ENCODE results near the gene LRGUK.
"Not testable (repeated sequence)": the region's sequence is repeated elsewhere in the genome, so short reads cannot be mapped to it uniquely, and the experiment has no call there.

Gene LRGUK

GRCh38 chr7:134280508-134280907, 153.4 kb downstream of the LRGUK start:
- H3K27me3 ChIP-seq (ENCODE audit: control insufficient read depth, insufficient read depth, low read length) = no peaks in the 10 kb centered on the region
- no peak overlapping the region for H3K27ac ChIP-seq (ENCODE audit: low read depth, low read length)
- H3K9ac ChIP-seq (ENCODE audit: low read length) = no peak overlapping the region
- no peak overlapping the region for H3K4me3 ChIP-seq (ENCODE audit: low read length)
- H3K36me3 ChIP-seq (ENCODE audit: control insufficient read depth, insufficient read depth, low read length) = no peaks in the 10 kb centered on the region
- H3K4me1 ChIP-seq (ENCODE audit: control insufficient read depth, insufficient read depth, low read length) = no peaks in the 10 kb centered on the region

- H3K4me3 ChIP-seq (ENCODE audit: low read length) = no peak overlapping the region
- no peak overlapping the region for H3K27ac ChIP-seq (ENCODE audit: low read depth, low read length)
- no peaks in the 10 kb centered on the region for H3K4me1 ChIP-seq (ENCODE audit: control insufficient read depth, insufficient read depth, low read length)
- no peak overlapping the region for H3K9ac ChIP-seq (ENCODE audit: low read length)
- H3K36me3 ChIP-seq (ENCODE audit: control insufficient read depth, insufficient read depth, low read length) = no peaks in the 10 kb centered on the region
- H3K27me3 ChIP-seq (ENCODE audit: control insufficient read depth, insufficient read depth, low read length) = no peaks in the 10 kb centered on the region
Observed at GRCh38 chr7:134284011-134284410, 156.9 kb downstream of the LRGUK start.

GRCh38 chr7:134284952-134285351, 157.8 kb downstream of the LRGUK start:
- Histone ChIP-seq H3K4me3 (ENCODE audit: low read length) (no peak overlapping the region), H3K9ac (ENCODE audit: low read length) (no peak overlapping the region), H3K4me1 (ENCODE audit: control insufficient read depth, insufficient read depth, low read length) (no peaks in the 10 kb centered on the region), H3K27ac (ENCODE audit: low read depth, low read length) (no peak overlapping the region), H3K27me3 (ENCODE audit: control insufficient read depth, insufficient read depth, low read length) (no peaks in the 10 kb centered on the region), H3K36me3 (ENCODE audit: control insufficient read depth, insufficient read depth, low read length) (no peaks in the 10 kb centered on the region)

- Histone ChIP-seq H3K4me3 (ENCODE audit: low read length) (no peak overlapping the region), H3K27ac (ENCODE audit: low read depth, low read length) (no peak overlapping the region), H3K9ac (ENCODE audit: low read length) (no peak overlapping the region), H3K27me3 (ENCODE audit: control insufficient read depth, insufficient read depth, low read length) (no peaks in the 10 kb centered on the region), H3K36me3 (ENCODE audit: control insufficient read depth, insufficient read depth, low read length) (no peaks in the 10 kb centered on the region), H3K4me1 (ENCODE audit: control insufficient read depth, insufficient read depth, low read length) (peaks cover 3% of the 10 kb centered on the region)
Observed at GRCh38 chr7:134287916-134288659, 160.9 kb downstream of the LRGUK start.

GRCh38 chr7:134289423-134289822, 162.3 kb downstream of the LRGUK start:
- Histone ChIP-seq H3K27ac (ENCODE audit: low read depth, low read length) (no peak overlapping the region), H3K4me1 (ENCODE audit: control insufficient read depth, insufficient read depth, low read length) (peaks cover 3% of the 10 kb centered on the region), H3K9ac (ENCODE audit: low read length) (no peak overlapping the region), H3K36me3 (ENCODE audit: control insufficient read depth, insufficient read depth, low read length) (peaks cover 3% of the 10 kb centered on the region), H3K4me3 (ENCODE audit: low read length) (no peak overlapping the region), H3K27me3 (ENCODE audit: control insufficient read depth, insufficient read depth, low read length) (no peaks in the 10 kb centered on the region)

- H3K27me3 ChIP-seq (ENCODE audit: control insufficient read depth, insufficient read depth, low read length) = no peaks in the 10 kb centered on the region
- H3K4me1 ChIP-seq (ENCODE audit: control insufficient read depth, insufficient read depth, low read length) = peaks cover 3% of the 10 kb centered on the region
- H3K27ac ChIP-seq (ENCODE audit: low read depth, low read length) = no peak overlapping the region
- H3K9ac ChIP-seq (ENCODE audit: low read length) = no peak overlapping the region
- H3K4me3 ChIP-seq (ENCODE audit: low read length) = no peak overlapping the region
- H3K36me3 ChIP-seq (ENCODE audit: control insufficient read depth, insufficient read depth, low read length) = peaks cover 3% of the 10 kb centered on the region
Observed at GRCh38 chr7:134289841-134290240, 162.7 kb downstream of the LRGUK start.

- peaks cover 3% of the 10 kb centered on the region for H3K4me1 ChIP-seq (ENCODE audit: control insufficient read depth, insufficient read depth, low read length)
- peaks cover 3% of the 10 kb centered on the region for H3K36me3 ChIP-seq (ENCODE audit: control insufficient read depth, insufficient read depth, low read length)
- H3K27me3 ChIP-seq (ENCODE audit: control insufficient read depth, insufficient read depth, low read length) = no peaks in the 10 kb centered on the region
Observed at GRCh38 chr7:134290286-134290685, 163.1 kb downstream of the LRGUK start.

GRCh38 chr7:134293002-134293740, 166.0 kb downstream of the LRGUK start:
- no peak overlapping the region for H3K4me3 ChIP-seq (ENCODE audit: low read length)
- H3K27ac ChIP-seq (ENCODE audit: low read depth, low read length) = no peak overlapping the region
- no peak overlapping the region for H3K9ac ChIP-seq (ENCODE audit: low read length)
- peaks cover 4% of the 10 kb centered on the region for H3K4me1 ChIP-seq (ENCODE audit: control insufficient read depth, insufficient read depth, low read length)
- peaks cover 7% of the 10 kb centered on the region for H3K36me3 ChIP-seq (ENCODE audit: control insufficient read depth, insufficient read depth, low read length)
- no peaks in the 10 kb centered on the region for H3K27me3 ChIP-seq (ENCODE audit: control insufficient read depth, insufficient read depth, low read length)

More at GRCh38 chr7:134290286-134290685, 163.1 kb downstream of the LRGUK start:
- Histone ChIP-seq H3K27ac (ENCODE audit: low read depth, low read length) (no peak overlapping the region), H3K9ac (ENCODE audit: low read length) (no peak overlapping the region), H3K4me3 (ENCODE audit: low read length) (no peak overlapping the region)

- H3K27me3 ChIP-seq (ENCODE audit: control insufficient read depth, insufficient read depth, low read length); H3K9ac ChIP-seq (ENCODE audit: low read length); H3K36me3 ChIP-seq (ENCODE audit: control insufficient read depth, insufficient read depth, low read length); H3K4me3 ChIP-seq (ENCODE audit: low read length); H3K27ac ChIP-seq (ENCODE audit: low read depth, low read length): not testable (repeated sequence)
- peaks cover 17% of the 10 kb centered on the region for H3K4me1 ChIP-seq (ENCODE audit: control insufficient read depth, insufficient read depth, low read length)
Observed at GRCh38 chr7:134295982-134296381, 168.8 kb downstream of the LRGUK start.

GRCh38 chr7:134297489-134297888, 170.3 kb downstream of the LRGUK start:
- H3K36me3 ChIP-seq (ENCODE audit: control insufficient read depth, insufficient read depth, low read length) = peaks cover 7% of the 10 kb centered on the region
- H3K4me3 ChIP-seq (ENCODE audit: low read length) = no peak overlapping the region
- no peak overlapping the region for H3K9ac ChIP-seq (ENCODE audit: low read length)
- peak overlapping the region; percentile 17 for H3K27ac ChIP-seq (ENCODE audit: low read depth, low read length)
- H3K27me3 ChIP-seq (ENCODE audit: control insufficient read depth, insufficient read depth, low read length) = no peaks in the 10 kb centered on the region
- peaks cover 17% of the 10 kb centered on the region for H3K4me1 ChIP-seq (ENCODE audit: control insufficient read depth, insufficient read depth, low read length)

- H3K4me1 ChIP-seq (ENCODE audit: control insufficient read depth, insufficient read depth, low read length) = peaks cover 17% of the 10 kb centered on the region
- H3K27ac ChIP-seq (ENCODE audit: low read depth, low read length) = peak overlapping the region; percentile 75
- H3K36me3 ChIP-seq (ENCODE audit: control insufficient read depth, insufficient read depth, low read length) = peaks cover 8% of the 10 kb centered on the region
- H3K9ac ChIP-seq (ENCODE audit: low read length) = no peak overlapping the region
- no peak overlapping the region for H3K4me3 ChIP-seq (ENCODE audit: low read length)
- H3K27me3 ChIP-seq (ENCODE audit: control insufficient read depth, insufficient read depth, low read length) = no peaks in the 10 kb centered on the region
Observed at GRCh38 chr7:134298902-134299683, 172.0 kb downstream of the LRGUK start.

- Histone ChIP-seq H3K9ac (ENCODE audit: low read length) (no peak overlapping the region), H3K27ac (ENCODE audit: low read depth, low read length) (peak overlapping the region; percentile 6), H3K27me3 (ENCODE audit: control insufficient read depth, insufficient read depth, low read length) (no peaks in the 10 kb centered on the region), H3K4me3 (ENCODE audit: low read length) (no peak overlapping the region), H3K36me3 (ENCODE audit: control insufficient read depth, insufficient read depth, low read length) (peaks cover 5% of the 10 kb centered on the region), H3K4me1 (ENCODE audit: control insufficient read depth, insufficient read depth, low read length) (peaks cover 17% of the 10 kb centered on the region)
Observed at GRCh38 chr7:134300988-134301387, 173.8 kb downstream of the LRGUK start.

Data from rectal smooth muscle tissue (tissue), 1 donor.